Renal cortex interstitium (tissue), 3 donors: ENCODE results near the gene EFTUD2. TPM values are rescaled to one million over a fixed set of nuclear protein-coding genes. Genes with fewer than 3 reads are reported as not detected.

Experiments
- polyA plus RNA-seq, 3 donors: library from polyadenylated mRNA; unstranded; fragments of 120-200 nt; gene quantifications; one replicate each; pipeline ENCODE4 v1.2.1, GENCODE V29; 2013; ENCODE audit not compliant: insufficient read length in 3 of 3

EFTUD2 gene
- polyA plus RNA-seq, 3 donors: 94.0 to 129 (median 113) TPM

Other genes with a start within 250 kb of the EFTUD2 start
- gene MEIOC, start 243.0 kb downstream of the EFTUD2 start, polyA plus RNA-seq: 1 to 10 TPM; 1.5 to 2.1 (median 2.0) TPM
- 10 to 100 TPM; 34.3 to 37.8 (median 35.6) TPM for gene CCDC43, start 209.7 kb downstream of the EFTUD2 start, polyA plus RNA-seq
- 10 to 100 TPM; 10.8 to 17.3 (median 14.1) TPM for gene DBF4B, start 190.8 kb downstream of the EFTUD2 start, polyA plus RNA-seq
- 1 to 10 TPM; 1.9 to 3.2 (median 2.9) TPM for gene ADAM11, start 140.5 kb downstream of the EFTUD2 start, polyA plus RNA-seq
- gene GJC1, start 69.2 kb downstream of the EFTUD2 start, polyA plus RNA-seq: 10 to 100 TPM; 21.0 to 29.1 (median 28.4) TPM
- gene HIGD1B, start 51.6 kb downstream of the EFTUD2 start, polyA plus RNA-seq: 1 to 10 TPM in 2 of 3 donors, under 1 TPM in 1; 0.61 to 1.3 (median 1.1) TPM
- gene GFAP, start 16.1 kb upstream of the EFTUD2 start, polyA plus RNA-seq: 1 to 10 TPM in 1 of 3 donors, under 1 TPM in 2; 0.35 to 3.6 (median 0.81) TPM
- 10 to 100 TPM; 12.0 to 16.9 (median 15.8) TPM for gene KIF18B, start 48.3 kb upstream of the EFTUD2 start, polyA plus RNA-seq
- gene C1QL1, start 68.9 kb upstream of the EFTUD2 start, polyA plus RNA-seq: 1 to 10 TPM; 1.7 to 3.6 (median 3.2) TPM
- gene DCAKD, start 152.2 kb upstream of the EFTUD2 start, polyA plus RNA-seq: 10 to 100 TPM; 47.9 to 56.6 (median 54.1) TPM
- gene NMT1, start 161.9 kb upstream of the EFTUD2 start, polyA plus RNA-seq: 10 to 100 TPM; 67.7 to 82.3 (median 70.9) TPM
- 10 to 100 TPM; 16.7 to 33.8 (median 29.1) TPM for gene PLCD3, start 233.1 kb upstream of the EFTUD2 start, polyA plus RNA-seq
- 10 to 100 TPM in 2 of 3 donors, 1 to 10 TPM in 1; 9.0 to 18.5 (median 11.0) TPM for gene ACBD4, start 236.2 kb upstream of the EFTUD2 start, polyA plus RNA-seq
- 10 to 100 TPM; 37.1 to 44.9 (median 44.4) TPM for gene HEXIM1, start 249.0 kb upstream of the EFTUD2 start, polyA plus RNA-seq